ENCODE results near the gene PLXNA4. TPM values are rescaled to one million over a fixed set of nuclear protein-coding genes. Genes with fewer than 3 reads are reported as not detected.

Gene PLXNA4
- total and polyA plus RNA-seq, 8 donors, result 0.19 to 1.6 (median 0.47) TPM

DNA sequence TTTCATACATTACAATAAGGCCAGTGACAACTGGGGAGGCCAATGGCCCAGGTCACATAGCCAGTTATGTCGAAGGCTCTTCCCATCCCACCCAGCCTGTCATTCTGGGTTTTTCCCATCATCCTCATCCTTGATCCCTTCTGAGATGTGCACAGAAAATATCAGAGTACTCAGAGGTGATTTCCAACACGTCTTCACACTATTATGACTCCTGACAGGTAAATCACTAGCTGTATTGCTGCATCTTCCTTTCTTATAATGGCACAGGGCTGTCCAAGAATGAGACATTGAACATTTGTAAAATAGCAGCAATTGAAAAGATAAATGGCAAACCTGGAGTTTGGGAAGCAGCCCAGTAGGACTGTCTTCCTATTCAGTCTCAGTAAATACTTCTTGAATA, 159.9 kb downstream of the PLXNA4 start:
- Histone ChIP-seq H3K9me3 (no peaks in the 10 kb centered on the region), H3K27me3 (no peaks in the 10 kb centered on the region), H3K36me3 (no peaks in the 10 kb centered on the region), H3K4me3 (no peak overlapping the region), H3K4me1 (no peaks in the 10 kb centered on the region), H3K27ac (no peak overlapping the region)
- no peak for DNase-seq
- intact Hi-C loops (cut with DNase I), result no loop called here
- no peak for TF ChIP-seq CTCF (IDR thresholded peaks at IDR 0.05)
- ATAC-seq, result no peak
- 70 to 76% methylated on average over 2 of the region's 2 CpGs for WGBS, 2 donors
- FAIRE-seq, result no peak

- ATAC-seq (no peak), DNase-seq (no peak), FAIRE-seq (no peak)
- Histone ChIP-seq H3K4me3 (no peak overlapping the region), H3K27me3 (no peaks in the 10 kb centered on the region), H3K27ac (no peak overlapping the region), H3K4me1 (no peaks in the 10 kb centered on the region), H3K9me3 (no peaks in the 10 kb centered on the region), H3K36me3 (no peaks in the 10 kb centered on the region)
- no peak for TF ChIP-seq CTCF (IDR thresholded peaks at IDR 0.05)
- intact Hi-C loops (cut with DNase I), result no loop called here
- WGBS, 2 donors, result 81 to 82% methylated on average over 4 of the region's 4 CpGs
These were observed 161.0 kb downstream of the PLXNA4 start for GRCh38 chr7:132415259-132415658.

- intact Hi-C loops (cut with DNase I), result no loop called here
- Histone ChIP-seq H3K4me3 (no peak overlapping the region), H3K36me3 (no peaks in the 10 kb centered on the region), H3K27ac (no peak overlapping the region), H3K4me1 (no peaks in the 10 kb centered on the region), H3K9me3 (no peaks in the 10 kb centered on the region), H3K27me3 (no peaks in the 10 kb centered on the region)
- 81 to 82% methylated on average over 6 of the region's 6 CpGs for WGBS, 2 donors
- TF ChIP-seq CTCF (IDR thresholded peaks at IDR 0.05), result no peak
- DNase-seq (no peak), ATAC-seq (no peak), FAIRE-seq (no peak)
These were observed 161.4 kb downstream of the PLXNA4 start for GRCh38 chr7:132414857-132415256.

DNA sequence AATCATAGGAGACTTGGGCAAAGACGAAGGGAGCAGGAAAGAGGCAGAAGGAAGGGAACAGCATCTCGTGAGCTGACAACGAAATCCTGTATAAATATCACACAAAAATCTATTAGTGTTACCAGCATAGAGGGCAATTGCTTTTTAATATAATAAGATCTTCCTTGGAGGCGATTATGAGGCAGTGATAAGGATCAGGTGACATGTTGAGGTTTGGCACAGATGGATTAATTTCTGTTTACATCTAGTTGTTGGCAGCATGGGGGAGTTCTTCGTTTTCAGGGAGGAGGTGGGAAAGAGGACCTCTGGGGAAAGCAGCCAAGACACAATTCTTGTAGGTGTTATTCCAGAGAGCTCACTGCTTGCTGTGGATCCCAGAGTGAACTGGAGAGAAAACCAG, 163.8 kb downstream of the PLXNA4 start:
- WGBS, 2 donors, result 36 to 38% methylated on average over 5 of the region's 5 CpGs
- no peak for ATAC-seq

More for the DNA sequence above, 163.8 kb downstream of the PLXNA4 start:
- DNase-seq (no peak), FAIRE-seq (no peak)
- Histone ChIP-seq H3K4me3 (no peak overlapping the region), H3K27ac (no peak overlapping the region), H3K9me3 (no peaks in the 10 kb centered on the region), H3K4me1 (no peaks in the 10 kb centered on the region), H3K27me3 (no peaks in the 10 kb centered on the region), H3K36me3 (no peaks in the 10 kb centered on the region)
- TF ChIP-seq CTCF (IDR thresholded peaks at IDR 0.05), result no peak
- intact Hi-C loops (cut with DNase I), result no loop called here

Data from pancreas (tissue), 10 donors.